B cell (primary cell): ENCODE data around the gene ACAP2.

Experiments
- CTCF ChIP-seq: fragments of 200-600 bp; IDR thresholded peaks from one replicate; pipeline ENCODE4 v1.8.0; 2022; ENCODE audit warnings: antibody characterized with exemption, mild to moderate bottlenecking
- EZH2 ChIP-seq: IDR thresholded peaks from 2 replicates; pipeline ENCODE4 v1.6.1; 2012; ENCODE audit warnings: borderline replicate concordance, low read depth, mild to moderate bottlenecking, moderate library complexity, low read length; ENCODE audit not compliant: insufficient read depth, poor library complexity, severe bottlenecking

GRCh38 chr3:195458316-195458717, 15.5 kb upstream of the ACAP2 start:
- no peak for TF ChIP-seq CTCF
- no peak for TF ChIP-seq EZH2
